Activated CD4-positive, alpha-beta T cell treated with anti-CD3 and anti-CD28 coated beads, Interleukin-2, amount 50 U/mL, for 1 hour (primary cell): ENCODE data around the gene RPL36.
"Not testable (repeated sequence)": the region's sequence is repeated elsewhere in the genome, so short reads cannot be mapped to it uniquely, and the experiment has no call there.

Source experiments
- DNase-seq: peaks from one replicate; pipeline ENCODE4 v3.0.0-alpha.2; 2020

RPL36 gene

GRCh38 chr19:5676105-5676771 lies 13.9 kb upstream of the RPL36 start:
- no peak for DNase-seq

DNA sequence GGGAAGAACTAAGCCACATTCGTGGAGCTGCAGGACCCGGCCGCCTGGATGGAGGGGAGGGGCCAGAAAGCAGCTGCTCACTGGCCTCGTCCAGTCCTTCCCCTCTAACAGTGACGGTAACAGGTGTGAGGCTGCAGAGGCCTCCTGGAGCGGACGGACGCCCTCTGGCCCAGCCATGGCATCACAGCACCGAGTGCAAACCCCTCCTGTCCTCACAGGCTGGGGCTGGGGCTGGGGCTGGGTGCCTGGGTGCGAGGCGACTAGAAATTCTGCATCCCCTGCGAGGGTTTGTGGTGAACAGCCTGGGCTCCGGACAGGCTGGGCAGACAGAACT lies 13.4 kb upstream of the RPL36 start:
- DNase-seq, result no peak

DNA sequence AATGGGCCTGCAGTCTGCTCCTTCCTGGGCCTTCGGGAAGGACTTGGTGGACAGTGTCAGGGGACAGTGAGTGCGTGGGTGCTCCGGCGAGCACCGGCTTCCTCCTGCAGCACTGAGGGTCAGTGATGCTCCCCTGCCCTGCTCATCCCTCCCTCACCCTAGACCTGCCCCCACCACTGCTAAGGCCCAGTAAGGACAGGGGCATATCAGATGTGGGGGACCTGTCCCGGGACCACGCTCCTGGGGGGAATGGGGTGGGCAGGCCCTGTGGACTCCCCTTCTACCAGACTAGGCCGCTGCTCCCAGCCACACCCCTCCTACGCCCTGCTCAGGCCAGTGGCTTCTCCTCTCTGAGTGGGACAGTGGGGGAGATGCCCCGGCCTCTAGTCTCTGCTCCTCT lies 13.0 kb upstream of the RPL36 start:
- DNase-seq, result no peak

GRCh38 chr19:5677580-5677979 lies 12.5 kb upstream of the RPL36 start:
- no peak for DNase-seq

GRCh38 chr19:5678071-5678718 lies 11.9 kb upstream of the RPL36 start:
- no peak for DNase-seq

- no peak for DNase-seq
These were observed 10.6 kb upstream of the RPL36 start for GRCh38 chr19:5679289-5680083.

DNA sequence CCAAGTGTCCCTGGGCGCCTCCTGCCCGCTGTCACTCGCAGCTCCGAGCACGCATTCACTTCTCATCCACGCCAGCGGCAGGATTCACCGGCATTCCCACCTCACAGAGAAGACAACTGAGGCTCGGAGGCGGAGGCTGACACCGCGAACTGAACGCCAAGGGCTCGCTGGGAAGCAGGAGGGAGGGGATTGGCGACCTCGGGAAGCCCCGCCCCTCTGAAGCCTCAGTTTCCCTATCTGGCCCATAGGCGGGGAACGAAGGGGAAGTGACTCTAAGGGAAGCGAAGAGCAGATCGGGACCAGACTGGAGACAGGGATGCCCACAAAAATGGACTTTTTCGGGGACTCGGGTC lies 10.0 kb upstream of the RPL36 start:
- no peak for DNase-seq

DNA sequence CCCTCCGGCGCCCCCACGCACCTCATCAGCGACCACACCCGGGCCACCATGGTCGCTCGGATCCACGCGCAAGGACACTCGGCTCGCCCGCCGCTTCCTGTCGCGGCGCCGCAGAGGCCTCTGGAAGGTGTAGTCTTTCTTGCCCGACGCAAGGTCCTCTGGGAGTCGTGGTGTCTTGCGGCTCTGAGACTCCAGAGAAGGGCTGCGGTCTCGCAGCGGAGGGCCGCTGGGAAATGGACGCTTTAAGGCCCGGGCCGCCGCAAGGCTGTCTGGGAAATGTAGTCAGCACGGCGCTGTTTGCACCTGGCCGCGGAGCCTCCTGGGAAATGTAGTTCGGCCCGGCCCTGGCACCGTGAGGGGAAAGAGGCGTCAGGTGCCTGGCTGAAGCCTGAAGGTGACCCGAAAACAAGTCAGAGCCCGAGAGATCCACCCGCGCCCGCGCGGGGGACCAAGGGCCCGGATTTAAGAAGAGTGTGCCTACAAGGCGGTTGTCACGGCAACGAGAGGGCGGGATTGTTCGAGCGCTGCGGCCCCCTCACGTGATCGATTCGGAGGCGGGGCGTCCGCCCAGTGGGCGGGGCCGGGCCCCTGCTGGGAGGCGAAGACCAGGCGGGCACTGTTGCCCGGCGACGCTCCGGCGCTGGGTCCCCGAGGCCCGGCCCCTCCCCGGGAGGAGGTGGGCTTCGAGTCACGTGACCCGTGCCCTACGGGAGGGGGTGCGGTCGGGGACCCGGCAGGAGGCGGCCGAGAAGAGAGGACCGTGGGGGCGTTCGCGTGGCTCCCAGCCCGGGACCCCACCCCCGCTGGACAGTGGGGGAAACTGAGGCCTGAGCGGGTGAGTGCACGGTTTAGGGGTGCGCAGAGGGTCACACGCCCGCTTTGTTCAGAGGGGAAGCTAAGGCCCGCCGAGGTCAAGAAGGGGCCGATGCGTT lies 9.4 kb upstream of the RPL36 start, which contains the start of the genes HSD11B1L and MICOS13:
Gene HSD11B1L, plus strand, starts transcription at position 591 of the 932 bp plus-strand sequence. CDS start 3,806 bp downstream, outside the sequence.
Gene MICOS13, minus strand, starts transcription at position 80 of the 932 bp plus-strand sequence. Its CDS starts 30 bp downstream, at position 50.
- peak; percentile 97 for DNase-seq

DNA sequence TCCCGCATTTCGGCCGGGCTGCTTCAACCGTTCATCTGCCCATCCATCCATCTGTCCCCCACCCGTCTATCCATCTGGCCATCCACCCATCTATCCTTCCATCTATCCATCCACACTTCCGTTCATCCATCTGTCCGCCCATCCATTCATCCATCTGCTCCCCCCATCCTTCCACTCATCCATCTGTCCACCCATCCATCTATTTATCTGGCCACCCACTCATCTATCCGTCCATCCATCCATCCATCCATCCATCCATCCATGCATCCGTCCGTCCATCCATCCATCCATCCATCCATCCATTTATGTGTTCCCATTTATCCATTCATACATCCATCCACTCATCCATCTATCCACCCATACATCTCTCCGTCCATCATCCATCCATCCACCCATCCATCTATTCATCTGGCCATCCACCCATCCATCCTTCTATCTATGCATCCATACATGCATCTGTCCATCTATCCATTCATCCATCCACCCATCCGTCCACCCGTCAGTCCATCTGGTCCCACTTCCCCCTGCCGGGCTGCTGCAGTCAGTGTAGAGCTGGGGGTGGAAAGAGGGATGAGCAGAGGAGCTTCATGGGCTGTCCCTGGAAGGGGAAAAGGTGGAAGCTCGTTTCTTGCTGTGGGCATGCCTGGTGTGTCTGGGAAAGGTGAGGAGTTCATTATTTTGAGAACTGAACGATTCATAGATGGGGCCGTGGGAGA lies 8.5 kb upstream of the RPL36 start:
- DNase-seq, result no peak

GRCh38 chr19:5682107-5682482 lies 8.0 kb upstream of the RPL36 start:
- no peak for DNase-seq

- no peak for DNase-seq
These were observed 6.8 kb upstream of the RPL36 start for GRCh38 chr19:5683177-5683886.

DNA sequence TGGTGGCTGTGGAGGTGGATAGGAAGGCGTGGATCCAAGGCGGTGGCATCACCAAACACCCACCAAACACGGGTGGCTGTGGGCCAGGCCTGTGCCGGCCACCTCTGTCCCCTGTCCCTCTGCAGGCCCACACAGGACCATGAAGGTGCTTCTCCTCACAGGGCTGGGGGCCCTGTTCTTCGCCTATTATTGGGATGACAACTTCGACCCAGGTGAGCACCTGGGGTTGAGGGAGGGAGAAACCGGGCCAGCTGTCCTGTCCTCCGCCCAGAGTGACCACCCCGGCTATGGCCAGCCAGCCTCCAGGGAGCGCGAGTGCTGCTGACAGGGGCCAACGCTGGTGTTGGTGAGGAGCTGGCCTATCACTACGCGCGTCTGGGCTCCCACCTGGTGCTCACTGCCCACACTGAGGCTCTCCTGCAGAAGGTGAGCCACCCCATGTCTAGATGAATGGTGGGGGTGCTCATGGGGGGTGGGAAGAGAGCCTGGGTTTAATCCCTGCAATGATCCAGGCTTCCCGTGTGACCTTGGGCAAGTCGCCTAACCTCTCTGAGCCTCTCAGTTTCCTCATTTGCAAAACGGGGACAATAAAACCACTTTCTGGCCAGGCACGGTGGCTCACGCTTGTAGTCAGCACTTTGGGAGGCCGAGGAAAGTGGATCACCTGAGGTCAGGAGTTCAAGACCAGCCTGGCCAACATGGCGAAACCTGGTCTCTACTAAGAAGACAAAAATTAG lies 5.2 kb upstream of the RPL36 start:
- DNase-seq, result no peak

GRCh38 chr19:5686326-5686646 lies 3.8 kb upstream of the RPL36 start:
- no peak for DNase-seq

- DNase-seq, result peak; percentile 92
These were observed 3.3 kb upstream of the RPL36 start for GRCh38 chr19:5686647-5687359.

DNA sequence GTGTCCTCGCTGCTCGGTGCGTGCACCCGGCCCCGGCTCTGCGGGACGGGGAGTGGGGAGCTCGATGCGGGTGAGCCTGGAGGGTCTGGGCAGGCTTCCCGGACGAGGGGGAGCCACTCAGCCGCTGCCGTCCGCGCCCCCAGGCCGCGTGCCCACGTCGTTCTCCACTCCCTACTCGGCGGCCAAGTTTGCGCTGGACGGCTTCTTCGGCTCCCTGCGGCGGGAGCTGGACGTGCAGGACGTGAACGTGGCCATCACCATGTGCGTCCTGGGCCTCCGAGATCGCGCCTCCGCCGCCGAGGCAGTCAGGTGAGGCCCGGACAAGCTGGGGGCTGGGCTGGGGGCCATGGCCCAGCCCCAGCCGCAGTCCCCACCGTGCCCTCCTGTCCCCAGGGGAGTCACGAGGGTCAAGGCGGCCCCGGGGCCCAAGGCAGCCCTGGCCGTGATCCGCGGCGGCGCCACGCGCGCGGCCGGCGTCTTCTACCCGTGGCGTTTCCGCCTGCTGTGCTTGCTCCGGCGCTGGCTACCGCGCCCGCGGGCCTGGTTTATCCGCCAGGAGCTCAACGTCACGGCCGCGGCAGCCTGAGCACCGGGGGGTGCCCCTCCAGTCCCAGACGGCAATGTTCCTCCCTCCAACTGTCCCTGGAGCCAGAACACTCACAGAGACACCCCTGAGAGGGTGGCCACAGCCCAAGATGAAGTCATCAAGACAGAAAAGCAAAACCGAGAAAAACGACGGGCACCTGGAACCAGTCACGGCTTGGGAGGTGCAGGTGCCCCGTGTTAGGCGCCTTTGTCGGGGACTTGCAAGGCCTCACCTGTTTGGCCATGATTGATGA lies 2.5 kb upstream of the RPL36 start:
- DNase-seq, result no peak

DNA sequence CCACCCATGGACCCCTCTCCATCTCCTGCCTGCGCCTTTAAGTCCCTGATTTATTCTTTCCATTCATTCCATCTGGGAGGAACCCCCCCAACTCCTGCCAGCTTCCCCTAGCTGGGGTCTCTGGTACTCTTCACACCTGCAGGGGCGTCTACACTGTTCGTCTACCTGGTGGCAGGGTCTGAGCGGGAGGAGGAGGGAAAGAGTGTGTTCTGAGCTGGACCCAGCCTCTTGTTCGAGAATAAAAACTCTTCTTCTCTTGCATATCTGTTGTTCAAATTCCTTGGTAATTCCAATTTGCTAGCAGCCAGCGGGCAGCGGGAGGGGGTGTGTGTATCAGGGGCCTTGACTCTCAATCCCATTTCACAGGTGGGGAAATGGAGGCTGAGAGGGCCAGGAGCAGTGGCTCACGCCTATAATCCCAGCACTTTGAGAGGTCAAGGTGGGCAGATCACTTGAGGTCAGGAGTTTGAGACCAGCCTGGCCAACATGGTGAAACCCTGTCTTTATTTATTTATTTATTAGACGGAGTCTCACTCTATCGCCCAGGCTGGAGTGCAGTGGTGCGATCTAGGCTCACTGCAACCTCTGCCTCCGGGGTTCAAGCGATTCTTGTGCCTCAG lies 1.7 kb upstream of the RPL36 start:
- DNase-seq, result not testable (repeated sequence)

- peak; percentile 28 for DNase-seq
These were observed 1.1 kb downstream of the RPL36 start for GRCh38 chr19:5690955-5691821.
